Thymus (tissue), 11 donors: ENCODE measurements around the gene BCHE. TPM values are rescaled to one million over a fixed set of nuclear protein-coding genes. Genes with fewer than 3 reads are reported as not detected.

Experiments
- DNase-seq, 9 donors: peaks; one replicate each; pipeline ENCODE4 v3.0.0-alpha.2; 2013; ENCODE audit warnings: low spot score in 9 of 9, low read depth in 6 of 9, missing footprints in 1 of 9
- H3K27ac ChIP-seq, 2 donors: one replicate each; pipeline ENCODE4 v1.5.1; 2013; ENCODE audit warnings: control low read depth in 1 of 2, low read depth in 1 of 2, low read length in 1 of 2, mild to moderate bottlenecking in 1 of 2, moderate library complexity in 1 of 2
- H3K27me3 ChIP-seq, 2 donors: one replicate each; pipeline ENCODE4 v1.5.1; 2013; ENCODE audit warnings: low read length in 1 of 2; ENCODE audit not compliant: control insufficient read depth in 2 of 2, insufficient read depth in 1 of 2
- H3K36me3 ChIP-seq, 2 donors: one replicate each; pipeline ENCODE4 v1.5.1; 2013; ENCODE audit warnings: low read length in 1 of 2, mild to moderate bottlenecking in 1 of 2, moderate library complexity in 1 of 2; ENCODE audit not compliant: control insufficient read depth in 2 of 2, insufficient read depth in 2 of 2
- H3K4me1 ChIP-seq, 2 donors: one replicate each; pipeline ENCODE4 v1.5.1; 2013; ENCODE audit warnings: low read length in 2 of 2; ENCODE audit not compliant: control insufficient read depth in 2 of 2, insufficient read depth in 2 of 2
- H3K4me3 ChIP-seq, 2 donors: one replicate each; pipeline ENCODE4 v1.5.1; 2013; ENCODE audit warnings: low read length in 2 of 2, control low read depth in 1 of 2, mild to moderate bottlenecking in 1 of 2
- H3K9me3 ChIP-seq, 2 donors: one replicate each; pipeline ENCODE4 v1.5.1; 2013; ENCODE audit warnings: low read length in 1 of 2, mild to moderate bottlenecking in 1 of 2; ENCODE audit not compliant: control insufficient read depth in 2 of 2, insufficient read depth in 1 of 2
- WGBS: extraction: QIAGEN DNeasy Blood & Tissue Kit; methylation state at CpG from one replicate; pipeline ENCODE4 v1.1.7; 2013; 5-methylcytosine and 5-hydroxymethylcytosine counted together
- polyA plus RNA-seq: library from polyadenylated mRNA; stranded (reverse); fragments of 200-250 nt; gene quantifications from one replicate; pipeline ENCODE4 v1.2.3, GENCODE V29; 2013
- total RNA-seq: library from RNA; stranded (reverse); fragments of 120-200 nt; gene quantifications from one replicate; pipeline ENCODE4 v1.2.4, GENCODE V29; 2013
- donor health status: healthy.

BCHE gene
- total and polyA plus RNA-seq, 2 donors, result 2.1 to 12.4 TPM

GRCh38 chr3:165725296-165725695 is 111.9 kb downstream of the BCHE start:
- H3K4me3 ChIP-seq, result no peak overlapping the region
- no peak for DNase-seq
- WGBS, result 73% methylated on average over 2 of the region's 2 CpGs
- no peaks in the 10 kb centered on the region for H3K4me1 ChIP-seq
- H3K36me3 ChIP-seq, result no peaks in the 10 kb centered on the region
- no peaks in the 10 kb centered on the region for H3K27me3 ChIP-seq
- H3K27ac ChIP-seq, result no peak overlapping the region
- H3K9me3 ChIP-seq, result peaks cover 0 to 9% of the 10 kb centered on the region in 2 donors
